ENCODE measurements around the gene ALPL.

The ALPL gene

GRCh38 chr1:21560916-21561638 lies 51.9 kb downstream of the ALPL start:
- H3K9ac ChIP-seq (ENCODE audit: low read length), result no peak overlapping the region
- no peak for TF ChIP-seq CTCF (IDR thresholded peaks at IDR 0.05; ENCODE audit: low read depth, low read length)
- TF ChIP-seq EZH2phosphoT487 (IDR thresholded peaks at IDR 0.05; ENCODE audit: low read depth), result no peak
- no peaks in the 10 kb centered on the region for H3K79me2 ChIP-seq (ENCODE audit: low read length)
- no peaks in the 10 kb centered on the region for H3K4me1 ChIP-seq (ENCODE audit: low read length)
- no peaks in the 10 kb centered on the region for H3K9me3 ChIP-seq (ENCODE audit: insufficient read depth, low read length)
- H3K36me3 ChIP-seq (replicated peaks; ENCODE audit: low read depth, low read length), result no peaks in the 10 kb centered on the region
- no peak overlapping the region for H2AFZ ChIP-seq (ENCODE audit: low read depth, low read length)
- no peaks in the 10 kb centered on the region for H3K27me3 ChIP-seq (ENCODE audit: low read depth, low read length)
- H4K20me1 ChIP-seq (ENCODE audit: insufficient read depth, low read length), result no peaks in the 10 kb centered on the region
- no peak overlapping the region for H3K4me3 ChIP-seq (ENCODE audit: low read length)
- no peak overlapping the region for H3K27ac ChIP-seq (ENCODE audit: low read length)
- no peak overlapping the region for H3K4me2 ChIP-seq (ENCODE audit: low read length)

- H3K27me3 ChIP-seq (ENCODE audit: low read depth, low read length), result no peaks in the 10 kb centered on the region
- no peak overlapping the region for H3K4me3 ChIP-seq (ENCODE audit: low read length)
- H2AFZ ChIP-seq (ENCODE audit: low read depth, low read length), result no peak overlapping the region
- no peak overlapping the region for H3K27ac ChIP-seq (ENCODE audit: low read length)
- H3K9me3 ChIP-seq (ENCODE audit: insufficient read depth, low read length), result no peaks in the 10 kb centered on the region
- H3K9ac ChIP-seq (ENCODE audit: low read length), result no peak overlapping the region
- TF ChIP-seq EZH2phosphoT487 (IDR thresholded peaks at IDR 0.05; ENCODE audit: low read depth), result no peak
- H4K20me1 ChIP-seq (ENCODE audit: insufficient read depth, low read length), result no peaks in the 10 kb centered on the region
- no peaks in the 10 kb centered on the region for H3K4me1 ChIP-seq (ENCODE audit: low read length)
- no peak overlapping the region for H3K4me2 ChIP-seq (ENCODE audit: low read length)
- no peaks in the 10 kb centered on the region for H3K79me2 ChIP-seq (ENCODE audit: low read length)
- no peaks in the 10 kb centered on the region for H3K36me3 ChIP-seq (replicated peaks; ENCODE audit: low read depth, low read length)
Measured at GRCh38 chr1:21562896-21563295, 53.7 kb downstream of the ALPL start.

GRCh38 chr1:21563971-21564370 lies 54.7 kb downstream of the ALPL start:
- no peak overlapping the region for H2AFZ ChIP-seq (ENCODE audit: low read depth, low read length)
- H3K79me2 ChIP-seq (ENCODE audit: low read length), result no peaks in the 10 kb centered on the region
- no peak overlapping the region for H3K27ac ChIP-seq (ENCODE audit: low read length)
- H3K4me3 ChIP-seq (ENCODE audit: low read length), result no peak overlapping the region
- H4K20me1 ChIP-seq (ENCODE audit: insufficient read depth, low read length), result no peaks in the 10 kb centered on the region
- H3K27me3 ChIP-seq (ENCODE audit: low read depth, low read length), result no peaks in the 10 kb centered on the region
- no peak overlapping the region for H3K4me2 ChIP-seq (ENCODE audit: low read length)
- no peak overlapping the region for H3K9ac ChIP-seq (ENCODE audit: low read length)
- H3K9me3 ChIP-seq (ENCODE audit: insufficient read depth, low read length), result no peaks in the 10 kb centered on the region
- no peaks in the 10 kb centered on the region for H3K36me3 ChIP-seq (replicated peaks; ENCODE audit: low read depth, low read length)
- TF ChIP-seq CTCF (IDR thresholded peaks at IDR 0.05; ENCODE audit: low read depth, low read length) (no peak), EZH2phosphoT487 (IDR thresholded peaks at IDR 0.05; ENCODE audit: low read depth) (no peak)
- H3K4me1 ChIP-seq (ENCODE audit: low read length), result no peaks in the 10 kb centered on the region

- Histone ChIP-seq H4K20me1 (ENCODE audit: insufficient read depth, low read length) (no peaks in the 10 kb centered on the region), H3K4me1 (ENCODE audit: low read length) (no peaks in the 10 kb centered on the region), H3K27ac (ENCODE audit: low read length) (no peak overlapping the region), H3K4me2 (ENCODE audit: low read length) (no peak overlapping the region), H3K4me3 (ENCODE audit: low read length) (no peak overlapping the region), H3K9me3 (ENCODE audit: insufficient read depth, low read length) (no peaks in the 10 kb centered on the region), H3K79me2 (ENCODE audit: low read length) (no peaks in the 10 kb centered on the region), H3K9ac (ENCODE audit: low read length) (no peak overlapping the region), H2AFZ (ENCODE audit: low read depth, low read length) (no peak overlapping the region), H3K27me3 (ENCODE audit: low read depth, low read length) (no peaks in the 10 kb centered on the region), H3K36me3 (replicated peaks; ENCODE audit: low read depth, low read length) (no peaks in the 10 kb centered on the region)
- TF ChIP-seq CTCF (IDR thresholded peaks at IDR 0.05; ENCODE audit: low read depth, low read length), result no peak
- no peak for TF ChIP-seq EZH2phosphoT487 (IDR thresholded peaks at IDR 0.05; ENCODE audit: low read depth)
Measured at GRCh38 chr1:21564521-21565095, 55.4 kb downstream of the ALPL start.

Data from OCI-LY3 (cell line).